Activated naive CD8-positive, alpha-beta T cell treated with anti-CD3 and anti-CD28 coated beads, Interleukin-2, amount 10 ng/mL, durations not matched to agents 7 days and 5 days (primary cell): Measurements from ENCODE around the gene FBXL20. TPM values are rescaled to one million over a fixed set of nuclear protein-coding genes. Genes with fewer than 3 reads are reported as not detected.
A peak's percentile ranks its signal among the peaks of the same experiment; 100 is the strongest.
"Not testable (repeated sequence)": the region's sequence is repeated elsewhere in the genome, so short reads cannot be mapped to it uniquely, and the experiment has no call there.

ENCODE experiments used
- ATAC-seq: fragments of 150-1000 bp; cut with Tn5 transposase; one replicate; pipeline ENCODE4 v1.10.0; 2021; ENCODE audit warnings: low read depth, moderate library complexity
- POLR2A ChIA-PET: fragments of 350-600 bp; sonication (Branson Sonifier 250); formaldehyde crosslinking; loops from one replicate; lab custom pipeline; 2021; ENCODE audit warnings: antibody characterized with exemption; lab: Charles Lee
- DNase-seq: peaks from one replicate; pipeline ENCODE4 v3.0.0; 2021
- H3K27ac Mint-ChIP-seq: one replicate; pipeline ENCODE4 v1.8.0; 2022; ENCODE audit warnings: mild to moderate bottlenecking, mixed read lengths
- H3K27me3 Mint-ChIP-seq: one replicate; pipeline ENCODE4 v1.8.0; 2022; ENCODE audit warnings: mild to moderate bottlenecking, moderate library complexity, mixed read lengths
- H3K36me3 Mint-ChIP-seq: one replicate; pipeline ENCODE4 v1.8.0; 2021; ENCODE audit warnings: mild to moderate bottlenecking, mixed read lengths
- H3K4me1 Mint-ChIP-seq: one replicate; pipeline ENCODE4 v1.8.0; 2021; ENCODE audit warnings: mixed read lengths
- H3K4me3 Mint-ChIP-seq: one replicate; pipeline ENCODE4 v1.8.0; 2022; ENCODE audit warnings: mild to moderate bottlenecking, moderate library complexity, mixed read lengths
- H3K9me3 Mint-ChIP-seq: one replicate; pipeline ENCODE4 v1.8.0; 2021; ENCODE audit warnings: mixed read lengths
- total RNA-seq, 2 experiments: library from RNA; stranded (reverse); gene quantifications; one replicate each; pipeline ENCODE4 v1.2.3, GENCODE V29; 2021

FBXL20 gene
- total RNA-seq, 2 experiments from 2014 or later, result 20.0 to 21.0 TPM

DNA sequence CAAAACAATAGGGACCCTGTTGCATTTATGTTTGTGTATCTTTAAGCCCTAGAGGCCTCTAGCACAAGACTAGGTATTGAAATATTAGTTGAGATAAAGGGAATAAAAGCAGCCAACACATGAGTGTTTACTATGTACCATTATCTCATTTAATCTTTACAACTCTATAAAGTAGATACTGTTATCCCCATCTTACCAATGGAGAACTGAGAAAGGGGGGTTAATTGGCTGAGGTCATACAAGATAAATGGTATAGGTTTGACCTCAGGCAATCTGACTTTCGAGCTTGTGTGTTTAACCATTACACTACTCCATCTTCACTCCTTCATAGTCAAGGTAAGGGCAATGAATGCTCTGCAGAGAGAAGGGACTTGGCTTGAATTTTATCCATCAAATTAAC, 149.4 kb downstream of the FBXL20 start:
- H3K4me3 Mint-ChIP-seq, result no peak overlapping the region

DNA sequence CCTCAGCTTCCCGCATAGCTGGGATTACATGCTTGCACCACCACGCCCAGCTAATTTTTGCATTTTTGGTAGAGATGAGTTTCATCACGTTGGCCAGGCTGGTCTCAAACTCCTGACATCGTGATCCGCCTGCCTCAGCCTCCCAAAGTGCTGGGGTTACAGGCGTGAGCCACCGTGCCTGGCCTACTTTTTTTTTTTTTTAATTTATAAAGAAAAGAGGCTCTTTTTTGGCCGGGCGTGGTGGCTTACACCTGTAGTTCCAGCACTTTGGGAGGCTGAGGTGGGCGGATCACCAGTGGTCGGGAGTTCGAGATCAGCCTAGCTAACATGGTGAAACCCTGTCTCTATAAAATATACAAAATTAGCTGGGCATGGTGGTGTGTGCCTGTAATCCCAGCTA, 151.3 kb downstream of the FBXL20 start:
- POLR2A ChIA-PET, H3K4me3 Mint-ChIP-seq, ATAC-seq, H3K27ac Mint-ChIP-seq, H3K4me1 Mint-ChIP-seq, H3K9me3 Mint-ChIP-seq, H3K27me3 Mint-ChIP-seq, DNase-seq, H3K36me3 Mint-ChIP-seq: not testable (repeated sequence)

More for the DNA sequence above, 149.4 kb downstream of the FBXL20 start:
- POLR2A ChIA-PET, result no interaction called here
- Mint-ChIP-seq H3K27ac (no peak overlapping the region), H3K27me3 (no peaks in the 10 kb centered on the region), H3K36me3 (peaks cover 2% of the 10 kb centered on the region), H3K4me1 (no peaks in the 10 kb centered on the region), H3K9me3 (no peaks in the 10 kb centered on the region)
- ATAC-seq, result no peak
- DNase-seq, result no peak

- Mint-ChIP-seq H3K27ac (no peak overlapping the region), H3K27me3 (peaks cover 2% of the 10 kb centered on the region), H3K36me3 (no peaks in the 10 kb centered on the region), H3K4me1 (peaks cover 10% of the 10 kb centered on the region), H3K4me3 (no peak overlapping the region), H3K9me3 (no peaks in the 10 kb centered on the region)
- DNase-seq (no peak), ATAC-seq (no peak)
- POLR2A ChIA-PET, result no interaction called here
Measured at GRCh38 chr17:39246274-39246673, 155.2 kb downstream of the FBXL20 start.

DNA sequence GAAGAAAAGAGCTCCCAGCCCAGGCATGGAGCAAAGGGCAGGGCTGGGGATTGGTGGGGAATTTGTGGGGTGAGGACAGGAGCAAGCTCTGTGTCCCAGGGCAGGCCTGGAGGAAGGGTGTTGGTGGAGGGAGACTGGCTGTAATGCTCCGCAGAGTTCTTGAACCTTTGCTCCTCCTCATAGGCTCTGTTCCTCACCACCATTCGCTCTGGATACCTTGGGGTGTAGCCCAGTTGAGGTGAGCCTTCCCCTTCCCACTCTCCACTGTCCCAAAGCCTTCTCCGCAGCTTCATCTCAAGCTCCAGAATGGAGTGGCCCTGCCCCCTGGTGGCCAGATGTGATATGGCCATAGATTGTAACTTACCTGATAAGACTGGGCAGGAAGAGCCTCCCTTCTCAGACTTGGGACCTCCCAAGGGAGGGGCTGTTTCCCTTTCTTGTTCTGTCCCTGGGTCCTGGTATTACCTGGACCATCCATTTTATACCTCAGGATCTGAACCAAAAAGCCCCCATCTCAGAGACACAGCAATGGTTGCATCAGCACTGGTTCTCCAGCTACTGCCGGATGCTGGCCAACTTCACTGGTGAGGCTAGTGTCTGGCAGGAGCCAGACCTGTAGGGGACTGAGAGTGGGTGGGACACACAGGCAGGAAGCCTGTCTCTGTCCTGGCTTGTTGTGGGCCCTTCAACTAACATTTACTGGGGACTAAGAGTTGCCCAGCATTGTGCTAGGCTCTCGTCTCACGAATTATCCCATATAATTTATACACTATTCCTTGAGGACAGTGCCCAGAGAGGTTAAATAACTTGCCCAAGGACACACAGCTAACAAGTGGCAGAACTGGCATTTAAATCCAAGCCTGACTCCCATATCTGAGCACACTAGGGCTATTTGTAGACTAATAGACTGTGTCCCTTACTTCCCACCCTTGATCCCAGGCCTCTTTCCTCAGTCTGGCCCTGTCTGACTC, 156.5 kb downstream of the FBXL20 start:
- peak overlapping the region; percentile 71 for H3K27ac Mint-ChIP-seq
- peak; percentile 85 for DNase-seq
- no peaks in the 10 kb centered on the region for H3K9me3 Mint-ChIP-seq
- peaks cover 2% of the 10 kb centered on the region for H3K27me3 Mint-ChIP-seq
- H3K4me1 Mint-ChIP-seq, result peaks cover 11% of the 10 kb centered on the region
- H3K4me3 Mint-ChIP-seq, result peak overlapping the region; percentile 41
- POLR2A ChIA-PET, result interaction anchor here (0.6 to 2.0 kb wide), 6 partner anchors 34 to 91 kb away, joined by 3 to 22 read pairs (median 6); partner anchors contain the start of gene RPL19
- no peaks in the 10 kb centered on the region for H3K36me3 Mint-ChIP-seq
- ATAC-seq, result peak; percentile 84

- Mint-ChIP-seq H3K4me1 (peaks cover 18% of the 10 kb centered on the region), H3K36me3 (no peaks in the 10 kb centered on the region), H3K27me3 (peaks cover 2% of the 10 kb centered on the region), H3K9me3 (no peaks in the 10 kb centered on the region), H3K27ac (no peak overlapping the region), H3K4me3 (no peak overlapping the region)
- ATAC-seq (peak; percentile 34), DNase-seq (peak; percentile 42)
- POLR2A ChIA-PET, result interaction anchor here (0.8 to 2.0 kb wide), 5 partner anchors 35 to 91 kb away, joined by 3 to 22 read pairs (median 8); partner anchors contain the start of gene RPL19
Measured at GRCh38 chr17:39244016-39244599, 157.3 kb downstream of the FBXL20 start.

GRCh38 chr17:39243155-39243554, 158.3 kb downstream of the FBXL20 start:
- Mint-ChIP-seq H3K36me3 (no peaks in the 10 kb centered on the region), H3K27ac (no peak overlapping the region), H3K4me3 (no peak overlapping the region), H3K4me1 (peaks cover 25% of the 10 kb centered on the region), H3K27me3 (peaks cover 2% of the 10 kb centered on the region), H3K9me3 (no peaks in the 10 kb centered on the region)
- no peak for ATAC-seq
- DNase-seq, result no peak
- POLR2A ChIA-PET, result interaction anchor here (0.6 kb wide), 1 partner anchor 78 kb away, joined by 4 read pairs; no protein-coding TSS in a partner anchor

- Mint-ChIP-seq H3K27me3 (peaks cover 2% of the 10 kb centered on the region), H3K36me3 (no peaks in the 10 kb centered on the region), H3K27ac (no peak overlapping the region), H3K9me3 (no peaks in the 10 kb centered on the region), H3K4me3 (no peak overlapping the region), H3K4me1 (peaks cover 27% of the 10 kb centered on the region)
- ATAC-seq, result no peak
- DNase-seq, result no peak
- POLR2A ChIA-PET, result no interaction called here
Measured at GRCh38 chr17:39240631-39241030, 160.8 kb downstream of the FBXL20 start.

- Mint-ChIP-seq H3K27ac (no peak overlapping the region), H3K9me3 (no peaks in the 10 kb centered on the region), H3K27me3 (peaks cover 2% of the 10 kb centered on the region), H3K4me3 (no peak overlapping the region), H3K4me1 (peaks cover 27% of the 10 kb centered on the region), H3K36me3 (no peaks in the 10 kb centered on the region)
- ATAC-seq (peak; percentile 65), DNase-seq (peak; percentile 82)
- POLR2A ChIA-PET, result interaction anchor here (0.6 kb wide), 1 partner anchor 266 kb away, joined by 4 read pairs; no protein-coding TSS in a partner anchor
Measured at GRCh38 chr17:39239640-39240314, 161.6 kb downstream of the FBXL20 start.

- POLR2A ChIA-PET, result interaction anchor here (0.6 to 2.9 kb wide), 5 partner anchors 14 to 39 kb away, joined by 4 to 10 read pairs (median 5); partner anchors contain the start of gene RPL19
- no peaks in the 10 kb centered on the region for H3K9me3 Mint-ChIP-seq
- peak; percentile 43 for DNase-seq
- H3K4me1 Mint-ChIP-seq, result peaks cover 19% of the 10 kb centered on the region
- no peaks in the 10 kb centered on the region for H3K36me3 Mint-ChIP-seq
- peak overlapping the region; percentile 57 for H3K27ac Mint-ChIP-seq
- H3K4me3 Mint-ChIP-seq, result peak overlapping the region; percentile 39
- ATAC-seq, result peak; percentile 41
- peaks cover 2% of the 10 kb centered on the region for H3K27me3 Mint-ChIP-seq
Measured at GRCh38 chr17:39238311-39238972, 163.0 kb downstream of the FBXL20 start.

DNA sequence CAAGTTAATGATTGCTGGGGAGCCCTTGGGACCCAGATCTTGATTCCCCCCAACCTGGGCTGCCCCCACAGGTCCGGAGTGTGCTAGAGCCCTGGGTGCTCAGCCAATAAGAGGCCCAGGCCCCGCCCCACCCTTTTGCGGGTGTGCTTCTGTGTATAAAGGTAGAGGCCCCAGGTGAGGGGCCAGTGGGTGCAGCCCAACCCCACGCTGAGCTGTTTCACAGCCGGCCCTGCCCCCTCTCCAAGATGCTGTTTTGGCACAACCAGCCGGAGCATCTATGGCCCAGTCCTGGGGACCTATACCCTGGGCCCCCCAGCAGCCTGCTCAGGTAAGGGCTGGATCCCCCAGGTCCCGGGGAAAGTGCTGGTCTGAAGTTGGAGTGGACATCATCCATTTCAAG, 163.8 kb downstream of the FBXL20 start:
- no peak overlapping the region for H3K4me3 Mint-ChIP-seq
- ATAC-seq, result no peak
- H3K27me3 Mint-ChIP-seq, result peaks cover 2% of the 10 kb centered on the region
- no peak overlapping the region for H3K27ac Mint-ChIP-seq
- POLR2A ChIA-PET, result interaction anchor here (1.3 to 2.9 kb wide), 2 partner anchors 31 to 38 kb away, joined by 7 to 10 read pairs; partner anchors contain the start of gene RPL19
- no peaks in the 10 kb centered on the region for H3K36me3 Mint-ChIP-seq
- no peak for DNase-seq
- H3K9me3 Mint-ChIP-seq, result no peaks in the 10 kb centered on the region
- peaks cover 19% of the 10 kb centered on the region for H3K4me1 Mint-ChIP-seq

GRCh38 chr17:39236981-39237441, 164.4 kb downstream of the FBXL20 start:
- Mint-ChIP-seq H3K9me3 (no peaks in the 10 kb centered on the region), H3K27me3 (peaks cover 5% of the 10 kb centered on the region), H3K27ac (no peak overlapping the region), H3K4me3 (no peak overlapping the region), H3K36me3 (no peaks in the 10 kb centered on the region), H3K4me1 (peaks cover 22% of the 10 kb centered on the region)
- POLR2A ChIA-PET, result interaction anchor here (1.0 to 2.9 kb wide), 2 partner anchors 37 to 70 kb away, joined by 3 to 10 read pairs; partner anchors contain the start of gene RPL19
- DNase-seq (no peak), ATAC-seq (no peak)

DNA sequence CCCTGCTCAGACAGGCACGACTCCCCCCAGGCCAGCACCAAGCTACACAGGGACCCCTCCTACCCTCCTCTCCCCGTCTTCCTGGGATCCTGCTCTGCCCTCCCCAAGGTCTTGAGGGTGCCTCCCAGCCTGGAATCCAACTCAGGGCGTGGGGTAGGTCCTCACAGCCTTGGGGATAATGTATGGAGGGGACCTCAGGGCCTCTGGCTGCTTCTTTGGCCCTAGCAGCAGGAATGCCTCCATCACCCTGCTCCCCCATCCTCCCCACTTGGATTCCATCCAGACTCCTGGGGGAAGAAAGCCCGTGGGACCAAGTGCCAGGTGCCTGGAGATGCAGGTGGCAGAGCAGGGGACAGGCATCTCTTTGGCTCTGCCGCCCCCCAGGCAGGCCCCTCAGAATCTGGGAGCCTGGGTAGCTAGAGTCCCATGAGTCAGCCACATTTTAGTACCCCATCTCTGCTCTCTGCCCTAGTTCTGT, 164.9 kb downstream of the FBXL20 start:
- no peak overlapping the region for H3K4me3 Mint-ChIP-seq
- DNase-seq (no peak), ATAC-seq (no peak)
- peaks cover 27% of the 10 kb centered on the region for H3K4me1 Mint-ChIP-seq
- no peaks in the 10 kb centered on the region for H3K9me3 Mint-ChIP-seq
- H3K27ac Mint-ChIP-seq, result no peak overlapping the region
- H3K36me3 Mint-ChIP-seq, result no peaks in the 10 kb centered on the region
- H3K27me3 Mint-ChIP-seq, result peaks cover 7% of the 10 kb centered on the region
- POLR2A ChIA-PET, result interaction anchor here (0.5 to 2.9 kb wide), 5 partner anchors 9 to 70 kb away, joined by 3 to 10 read pairs (median 4); partner anchors contain the start of gene RPL19
